GM21825 (cell line): Measurements from ENCODE around the gene NCOA7.
"Not testable (repeated sequence)": the region's sequence is repeated elsewhere in the genome, so short reads cannot be mapped to it uniquely, and the experiment has no call there.

ENCODE experiments used
- ATAC-seq: cut with Tn5 transposase; IDR thresholded peaks from one replicate; pipeline ENCODE4 v1.9.1; 2021; ENCODE audit warnings: mild to moderate bottlenecking, moderate library complexity; ENCODE audit not compliant: unreplicated experiment

Gene NCOA7

DNA sequence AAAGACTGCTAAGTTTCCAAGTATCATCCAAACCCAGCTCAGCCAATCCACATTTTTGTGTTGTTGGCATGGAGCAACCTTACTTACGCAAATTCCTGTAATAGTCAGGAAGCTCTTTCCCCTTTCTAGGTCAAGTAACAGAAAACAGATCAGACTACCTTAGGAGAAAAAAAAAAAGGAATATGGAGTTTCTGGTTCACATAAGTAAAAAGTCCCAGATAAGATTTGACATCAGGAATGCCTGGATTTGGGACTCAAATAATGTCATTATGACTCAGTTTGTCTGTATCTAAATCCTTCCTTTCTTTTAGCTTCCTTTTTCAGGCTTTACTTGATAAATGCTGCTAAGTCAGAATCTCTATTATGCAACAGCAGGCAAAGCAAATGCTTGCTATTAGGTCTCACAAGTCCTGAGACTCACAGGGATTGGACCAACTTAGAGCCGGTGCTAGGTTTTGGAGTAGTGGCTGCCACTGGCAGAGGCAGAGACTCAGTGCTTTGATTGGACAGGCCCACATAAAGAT lies 44.5 kb downstream of the NCOA7 start:
- ATAC-seq = no peak

- ATAC-seq = no peak
Observed at GRCh38 chr6:125836466-125836865, 45.7 kb downstream of the NCOA7 start.

GRCh38 chr6:125839471-125839870 lies 48.7 kb downstream of the NCOA7 start:
- ATAC-seq = no peak

- ATAC-seq = no peak
Observed at GRCh38 chr6:125839879-125840278, 49.1 kb downstream of the NCOA7 start.

DNA sequence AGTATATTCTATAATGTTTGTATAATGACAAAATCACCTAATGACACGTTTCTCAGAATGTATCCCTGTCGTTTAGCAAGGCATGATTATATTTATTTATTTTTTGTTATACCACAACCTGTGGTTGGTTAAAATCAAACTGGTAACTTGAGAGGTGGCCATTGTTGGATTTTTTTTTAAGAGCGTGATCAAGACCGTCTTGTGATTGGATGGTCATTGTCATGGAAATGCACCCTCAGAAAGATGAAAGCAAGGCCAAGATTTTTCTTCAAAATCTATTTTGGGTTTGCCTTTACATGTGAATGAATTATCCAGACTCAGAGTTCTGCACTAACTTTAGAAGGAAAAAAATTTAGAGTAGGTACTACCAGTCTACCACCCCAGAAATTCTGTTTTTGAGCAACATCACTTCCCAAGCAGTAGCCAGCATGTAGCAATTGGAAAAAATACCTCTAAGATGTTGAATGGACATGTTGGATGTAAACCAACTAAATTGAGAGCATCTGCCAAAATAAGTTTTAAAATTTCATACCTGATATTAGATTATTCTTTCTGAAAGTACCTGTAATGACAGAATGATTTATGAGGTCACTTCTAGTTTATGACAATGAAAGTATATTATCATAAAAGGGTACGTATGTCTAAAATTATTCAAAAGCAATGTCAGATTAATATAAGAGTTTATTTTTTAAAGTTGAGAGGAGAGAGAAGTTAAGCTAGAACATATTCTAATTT lies 50.8 kb downstream of the NCOA7 start:
- ATAC-seq = no peak

DNA sequence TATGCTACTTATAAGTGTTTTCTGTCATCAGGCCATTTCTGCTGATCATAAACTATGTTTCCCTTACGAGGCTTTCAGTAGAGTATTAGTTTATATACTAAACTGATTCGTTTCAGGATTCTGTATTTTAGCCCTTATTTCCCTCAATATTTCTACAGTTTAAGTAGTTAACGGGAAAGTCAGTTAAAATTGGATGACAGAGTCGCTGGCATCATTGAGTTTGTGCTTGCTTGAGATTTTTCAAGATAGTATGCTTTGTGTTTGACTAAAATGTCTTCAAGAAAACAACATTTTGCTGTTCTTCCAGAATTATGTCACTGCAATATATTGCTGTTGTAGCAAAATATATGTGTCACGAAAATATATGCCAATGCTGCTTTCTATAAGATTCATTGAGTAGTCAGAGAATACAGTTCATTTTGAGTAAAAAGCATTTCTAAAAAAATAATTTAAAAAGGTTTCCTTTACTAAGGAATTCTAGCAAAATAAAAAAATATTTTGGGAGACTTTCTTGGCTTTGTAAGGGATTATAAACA lies 51.4 kb downstream of the NCOA7 start:
- no peak for ATAC-seq

DNA sequence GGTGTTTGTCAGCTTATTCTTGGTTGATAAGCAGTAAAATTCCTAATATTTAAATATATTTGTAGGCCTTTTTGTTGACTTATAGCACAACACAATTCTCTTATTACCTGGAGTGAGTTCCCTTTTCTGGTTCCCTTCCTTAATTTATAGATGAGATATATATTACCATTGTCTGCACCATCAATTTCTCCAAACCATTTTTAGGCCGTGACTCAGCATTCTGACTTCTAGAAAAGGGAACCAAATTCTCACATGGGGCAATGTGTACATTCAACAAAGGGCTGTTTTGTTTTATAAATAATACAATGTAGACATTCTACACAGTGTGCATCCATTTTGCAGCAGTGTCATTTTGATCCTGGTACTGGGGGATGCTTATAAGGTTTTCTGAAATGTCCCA lies 52.8 kb downstream of the NCOA7 start:
- ATAC-seq = no peak

GRCh38 chr6:125844989-125845388 lies 54.2 kb downstream of the NCOA7 start:
- ATAC-seq = no peak

DNA sequence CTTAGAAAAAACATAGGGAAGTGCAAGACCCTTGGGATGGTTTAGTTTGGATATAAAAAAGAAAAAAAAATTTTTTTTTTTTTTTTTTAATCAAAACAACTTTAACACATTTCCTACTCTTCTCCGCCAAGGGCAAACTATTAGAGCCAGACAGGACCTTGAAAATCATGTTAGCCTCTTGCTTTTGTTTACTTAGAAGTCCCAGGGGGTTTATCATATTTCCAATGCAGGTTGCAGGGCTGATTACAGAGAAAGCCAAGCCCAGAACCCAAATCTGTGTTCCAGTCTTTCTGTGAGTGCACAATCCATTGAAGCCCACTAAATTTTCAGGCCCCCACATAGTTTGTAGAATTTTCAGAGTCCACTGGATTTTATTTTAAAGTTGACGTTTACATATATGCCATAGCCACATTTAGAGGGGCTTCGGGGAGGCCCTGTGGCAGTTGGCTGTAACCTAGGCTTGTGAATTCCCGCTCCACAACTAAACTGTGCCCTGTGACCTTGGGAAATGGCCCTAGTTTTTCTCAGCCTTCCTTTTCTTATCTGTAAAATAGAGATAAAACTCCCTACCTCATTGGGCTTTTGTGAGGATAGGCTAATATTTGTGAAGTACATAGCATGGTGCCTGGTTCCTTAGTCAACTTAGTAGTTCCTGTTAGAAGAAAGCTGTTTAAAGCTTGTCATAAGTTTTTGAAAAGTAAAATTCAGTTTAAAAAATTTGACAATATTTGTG lies 55.7 kb downstream of the NCOA7 start:
- no peak for ATAC-seq

DNA sequence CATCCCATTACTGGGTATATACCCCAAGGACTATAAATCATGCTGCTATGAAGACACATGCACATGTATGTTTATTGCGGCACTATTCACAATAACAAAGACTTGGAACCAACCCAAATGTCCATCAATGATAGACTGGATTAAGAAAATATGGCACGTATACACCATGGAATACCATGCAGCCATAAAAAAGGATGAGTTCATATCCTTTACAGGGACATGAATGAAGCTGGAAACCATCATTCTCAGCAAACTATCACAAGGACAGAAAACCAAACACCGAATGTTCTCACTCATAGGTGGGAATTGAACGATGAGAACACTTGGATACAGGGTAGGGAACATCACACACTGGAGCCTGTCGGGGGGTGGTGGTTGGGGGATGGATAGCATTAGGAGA lies 57.5 kb downstream of the NCOA7 start:
- not testable (repeated sequence) for ATAC-seq

DNA sequence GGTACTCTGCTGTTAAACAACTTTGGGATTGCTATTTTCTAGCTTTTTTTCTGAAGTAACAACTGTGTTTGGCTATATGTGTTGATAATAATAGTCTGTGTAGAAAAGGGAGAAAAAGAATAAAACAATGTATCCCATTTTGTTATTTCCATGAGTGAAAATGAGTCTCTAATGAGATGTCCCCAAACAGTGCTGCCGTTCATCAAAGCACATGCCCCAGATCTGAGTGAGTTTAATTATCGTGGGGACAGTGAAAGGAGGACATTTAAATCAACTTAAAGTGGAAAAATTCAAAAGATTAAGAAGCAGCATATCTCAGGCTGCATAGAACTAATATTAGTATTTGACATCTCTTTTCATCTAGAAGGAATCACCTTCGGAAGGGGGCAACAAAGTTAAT lies 59.6 kb downstream of the NCOA7 start:
- no peak for ATAC-seq

GRCh38 chr6:125852587-125852986 lies 61.8 kb downstream of the NCOA7 start:
- no peak for ATAC-seq

- ATAC-seq = no peak
Observed at GRCh38 chr6:125853168-125853567, 62.4 kb downstream of the NCOA7 start.

- ATAC-seq = no peak
Observed at GRCh38 chr6:125853756-125854155, 63.0 kb downstream of the NCOA7 start.

- no peak for ATAC-seq
Observed at GRCh38 chr6:125854355-125854754, 63.6 kb downstream of the NCOA7 start.

DNA sequence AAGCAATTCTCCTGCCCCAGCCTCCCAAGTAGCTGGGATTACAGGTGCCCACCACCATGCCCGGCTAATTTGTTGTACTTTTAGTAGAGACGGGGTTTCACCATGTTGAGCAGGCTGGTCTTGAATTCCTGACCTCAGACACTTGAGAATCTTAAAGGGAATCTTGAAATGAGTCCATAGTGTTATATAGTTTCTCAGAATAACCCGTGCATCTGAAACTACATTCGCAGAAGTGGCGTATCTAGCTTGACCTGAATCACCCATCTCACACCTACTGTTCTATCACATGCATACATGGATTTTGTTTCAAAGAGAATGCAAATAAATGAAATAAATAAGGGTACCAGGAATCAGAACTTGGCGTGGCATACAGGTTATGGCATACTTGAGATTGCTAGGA lies 65.0 kb downstream of the NCOA7 start:
- no peak for ATAC-seq

- no peak for ATAC-seq
Observed at GRCh38 chr6:125857846-125858245, 67.1 kb downstream of the NCOA7 start.

DNA sequence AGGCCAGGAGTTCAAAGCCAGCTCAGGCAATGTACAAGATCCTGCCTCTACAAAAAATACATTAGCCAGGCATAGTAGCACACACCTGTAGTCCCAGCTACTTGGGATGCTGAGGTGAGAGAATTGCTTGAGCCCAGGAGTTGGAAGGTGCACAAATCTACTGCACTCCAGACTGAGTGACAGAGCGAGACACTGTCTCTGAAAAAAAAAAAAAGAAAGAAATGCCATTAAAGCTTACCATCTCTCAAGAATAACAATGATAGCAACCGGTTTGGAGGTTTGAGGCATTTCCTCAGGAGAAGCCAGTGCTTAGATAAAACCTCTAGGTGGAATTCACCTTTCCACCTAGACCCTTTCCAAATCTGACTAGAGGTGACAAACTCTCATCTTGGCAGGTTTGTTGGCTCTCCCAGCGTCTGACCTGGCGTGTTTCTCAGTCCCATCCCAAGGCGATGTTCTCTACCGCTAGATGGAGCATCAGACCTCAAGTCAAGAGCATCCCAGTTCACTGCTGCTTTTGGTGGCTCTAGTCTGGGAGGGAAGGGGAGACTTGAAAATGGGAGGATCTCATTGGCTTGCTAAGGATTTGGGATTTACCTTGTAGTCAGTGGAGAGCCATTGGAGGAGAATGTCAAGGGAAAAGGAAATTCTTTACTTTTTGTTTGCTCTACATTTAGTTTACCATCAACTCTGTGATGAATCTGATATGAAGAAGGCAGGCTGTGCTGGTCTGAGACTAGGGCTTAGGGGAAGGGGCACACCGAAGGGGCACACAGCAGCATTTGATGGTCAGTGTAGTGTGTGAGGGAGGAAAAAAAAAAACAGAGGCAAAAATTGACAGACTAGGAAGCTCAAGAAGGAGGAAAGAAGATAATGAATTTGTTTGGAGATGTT lies 67.9 kb downstream of the NCOA7 start:
- ATAC-seq = peak; percentile 78

DNA sequence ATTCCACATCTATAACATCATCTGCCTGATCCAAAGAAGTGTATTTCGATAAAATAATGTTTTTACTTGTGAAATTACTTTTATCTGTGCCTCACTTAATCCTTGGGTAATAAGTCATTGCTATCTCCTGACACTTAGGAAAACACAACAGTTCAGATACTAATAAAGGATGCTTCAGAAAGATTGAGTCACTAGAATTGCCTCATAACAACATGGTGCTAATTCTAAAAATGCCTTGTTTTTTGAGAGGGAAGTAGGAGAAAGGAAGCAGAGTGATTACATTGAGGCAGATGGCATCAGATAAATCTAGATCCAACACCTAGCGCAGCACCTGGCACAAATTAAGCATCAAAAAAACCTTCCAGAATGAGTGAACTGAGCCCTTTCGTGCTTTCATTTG lies 69.0 kb downstream of the NCOA7 start:
- ATAC-seq = no peak

- ATAC-seq = no peak
Observed at GRCh38 chr6:125863023-125863422, 72.3 kb downstream of the NCOA7 start.

- no peak for ATAC-seq
Observed at GRCh38 chr6:125865015-125865414, 74.3 kb downstream of the NCOA7 start.
